Measurements from ENCODE around the gene TMEM86B.

TMEM86B gene

DNA sequence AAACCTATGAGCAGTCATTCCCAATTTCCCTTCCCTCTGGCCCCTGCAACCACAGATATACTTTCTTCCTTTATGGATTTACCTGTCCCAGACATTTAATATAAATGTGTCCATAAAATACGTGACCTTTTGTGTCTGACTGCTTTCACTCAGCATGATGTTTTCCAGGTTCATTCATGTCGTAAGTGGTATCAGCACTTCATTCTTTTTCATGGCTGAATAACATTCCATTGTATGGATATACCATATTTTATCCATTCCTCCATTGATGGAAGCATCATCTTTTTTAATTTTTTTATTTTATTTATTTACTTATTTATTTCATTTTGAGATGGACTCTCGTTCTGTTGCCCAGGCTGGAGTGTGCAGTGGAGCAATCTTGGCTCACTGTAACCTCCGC is 38.3 kb upstream of the TMEM86B start:
- TF ChIP-seq, protein P1, sequence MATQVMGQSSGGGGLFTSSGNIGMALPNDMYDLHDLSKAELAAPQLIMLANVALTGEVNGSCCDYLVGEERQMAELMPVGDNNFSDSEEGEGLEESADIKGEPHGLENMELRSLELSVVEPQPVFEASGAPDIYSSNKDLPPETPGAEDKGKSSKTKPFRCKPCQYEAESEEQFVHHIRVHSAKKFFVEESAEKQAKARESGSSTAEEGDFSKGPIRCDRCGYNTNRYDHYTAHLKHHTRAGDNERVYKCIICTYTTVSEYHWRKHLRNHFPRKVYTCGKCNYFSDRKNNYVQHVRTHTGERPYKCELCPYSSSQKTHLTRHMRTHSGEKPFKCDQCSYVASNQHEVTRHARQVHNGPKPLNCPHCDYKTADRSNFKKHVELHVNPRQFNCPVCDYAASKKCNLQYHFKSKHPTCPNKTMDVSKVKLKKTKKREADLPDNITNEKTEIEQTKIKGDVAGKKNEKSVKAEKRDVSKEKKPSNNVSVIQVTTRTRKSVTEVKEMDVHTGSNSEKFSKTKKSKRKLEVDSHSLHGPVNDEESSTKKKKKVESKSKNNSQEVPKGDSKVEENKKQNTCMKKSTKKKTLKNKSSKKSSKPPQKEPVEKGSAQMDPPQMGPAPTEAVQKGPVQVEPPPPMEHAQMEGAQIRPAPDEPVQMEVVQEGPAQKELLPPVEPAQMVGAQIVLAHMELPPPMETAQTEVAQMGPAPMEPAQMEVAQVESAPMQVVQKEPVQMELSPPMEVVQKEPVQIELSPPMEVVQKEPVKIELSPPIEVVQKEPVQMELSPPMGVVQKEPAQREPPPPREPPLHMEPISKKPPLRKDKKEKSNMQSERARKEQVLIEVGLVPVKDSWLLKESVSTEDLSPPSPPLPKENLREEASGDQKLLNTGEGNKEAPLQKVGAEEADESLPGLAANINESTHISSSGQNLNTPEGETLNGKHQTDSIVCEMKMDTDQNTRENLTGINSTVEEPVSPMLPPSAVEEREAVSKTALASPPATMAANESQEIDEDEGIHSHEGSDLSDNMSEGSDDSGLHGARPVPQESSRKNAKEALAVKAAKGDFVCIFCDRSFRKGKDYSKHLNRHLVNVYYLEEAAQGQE (IDR thresholded peaks at IDR 0.05; ENCODE audit: low read depth): no peak
- TF ChIP-seq, protein P2, sequence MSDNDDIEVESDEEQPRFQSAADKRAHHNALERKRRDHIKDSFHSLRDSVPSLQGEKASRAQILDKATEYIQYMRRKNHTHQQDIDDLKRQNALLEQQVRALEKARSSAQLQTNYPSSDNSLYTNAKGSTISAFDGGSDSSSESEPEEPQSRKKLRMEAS (IDR thresholded peaks at IDR 0.05): no peak
- TF ChIP-seq ZBTB7A (IDR thresholded peaks at IDR 0.05; ENCODE audit: low read depth) (no peak), EP300 (IDR thresholded peaks at IDR 0.05; ENCODE audit: borderline replicate concordance) (no peak), TEAD4 (IDR thresholded peaks at IDR 0.05) (no peak), NFIC (IDR thresholded peaks at IDR 0.05) (no peak), RAD21 (IDR thresholded peaks at IDR 0.05; ENCODE audit: low read depth) (no peak), FOXM1 (IDR thresholded peaks at IDR 0.05; ENCODE audit: borderline replicate concordance, low read depth) (no peak), CREB1 (IDR thresholded peaks at IDR 0.05; ENCODE audit: low read depth) (no peak), EGR1 (IDR thresholded peaks at IDR 0.05) (no peak), CEBPB (IDR thresholded peaks at IDR 0.05) (no peak), YY1 (IDR thresholded peaks at IDR 0.05; ENCODE audit: low read depth) (no peak), TAF1 (IDR thresholded peaks at IDR 0.05; ENCODE audit: low read depth) (no peak), TCF12 (IDR thresholded peaks at IDR 0.05; ENCODE audit: low read depth) (no peak)
- TF ChIP-seq, protein P3, sequence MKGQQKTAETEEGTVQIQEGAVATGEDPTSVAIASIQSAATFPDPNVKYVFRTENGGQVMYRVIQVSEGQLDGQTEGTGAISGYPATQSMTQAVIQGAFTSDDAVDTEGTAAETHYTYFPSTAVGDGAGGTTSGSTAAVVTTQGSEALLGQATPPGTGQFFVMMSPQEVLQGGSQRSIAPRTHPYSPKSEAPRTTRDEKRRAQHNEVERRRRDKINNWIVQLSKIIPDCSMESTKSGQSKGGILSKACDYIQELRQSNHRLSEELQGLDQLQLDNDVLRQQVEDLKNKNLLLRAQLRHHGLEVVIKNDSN (IDR thresholded peaks at IDR 0.05): no peak

DNA sequence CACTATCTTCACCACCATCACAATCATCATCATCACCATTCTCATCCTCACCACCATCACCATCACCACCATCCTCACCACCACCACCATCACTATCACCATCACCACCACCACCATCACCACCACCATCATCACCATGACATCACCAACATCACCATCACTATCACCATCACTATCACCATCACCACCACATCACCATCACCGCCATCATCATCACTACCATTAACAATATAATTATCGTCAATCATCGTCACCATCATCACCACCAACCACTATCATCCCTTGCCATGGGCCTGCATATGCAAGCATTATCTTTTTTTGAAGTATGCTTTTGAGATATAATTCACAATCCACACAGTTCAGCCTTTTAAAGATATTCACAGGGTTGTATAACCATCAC is 37.8 kb upstream of the TMEM86B start:
- TF ChIP-seq TCF12 (IDR thresholded peaks at IDR 0.05; ENCODE audit: low read depth) (no peak), FOXM1 (IDR thresholded peaks at IDR 0.05; ENCODE audit: borderline replicate concordance, low read depth) (no peak), YY1 (IDR thresholded peaks at IDR 0.05; ENCODE audit: low read depth) (no peak), NFIC (IDR thresholded peaks at IDR 0.05) (no peak), CREB1 (IDR thresholded peaks at IDR 0.05; ENCODE audit: low read depth) (no peak), TAF1 (IDR thresholded peaks at IDR 0.05; ENCODE audit: low read depth) (no peak), ZBTB7A (IDR thresholded peaks at IDR 0.05; ENCODE audit: low read depth) (no peak), EGR1 (IDR thresholded peaks at IDR 0.05) (no peak), RAD21 (IDR thresholded peaks at IDR 0.05; ENCODE audit: low read depth) (no peak), TEAD4 (IDR thresholded peaks at IDR 0.05) (no peak), EP300 (IDR thresholded peaks at IDR 0.05; ENCODE audit: borderline replicate concordance) (no peak), CEBPB (IDR thresholded peaks at IDR 0.05) (no peak)
- TF ChIP-seq, protein P1 (IDR thresholded peaks at IDR 0.05; ENCODE audit: low read depth): no peak
- TF ChIP-seq, protein P2 (IDR thresholded peaks at IDR 0.05): no peak
- TF ChIP-seq, protein P3 (IDR thresholded peaks at IDR 0.05): no peak

DNA sequence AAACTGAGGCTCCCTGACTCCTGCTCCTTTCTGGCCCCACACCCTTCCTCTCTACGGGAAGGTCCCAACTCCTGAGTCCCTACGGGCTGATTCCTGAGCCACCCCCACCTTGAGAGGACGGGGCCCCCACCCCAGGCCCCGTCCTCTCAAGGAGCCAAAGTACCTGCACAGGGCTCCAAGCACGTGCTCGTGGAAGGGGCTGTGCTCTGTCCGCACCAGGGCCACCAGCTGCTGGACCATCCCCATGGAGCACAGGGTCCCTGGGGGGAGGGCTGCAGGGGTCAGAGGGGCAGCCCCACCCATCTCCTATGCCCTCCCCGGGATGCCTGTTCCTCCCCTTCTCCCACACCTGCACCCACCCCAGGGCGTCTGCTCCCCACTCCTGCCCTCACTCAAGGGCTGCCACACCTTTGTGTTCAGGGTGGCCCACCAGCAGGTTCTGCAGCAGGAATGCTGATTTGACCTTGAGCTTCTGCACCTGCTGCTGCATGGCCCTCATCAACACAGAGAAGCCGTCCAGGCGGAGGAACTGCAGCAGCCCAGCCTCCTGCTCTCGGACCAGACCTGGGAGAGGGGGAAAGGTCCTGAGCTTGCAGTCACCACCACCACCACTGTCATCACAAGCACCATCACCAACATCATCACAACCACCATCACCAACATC is 37.3 kb upstream of the TMEM86B start:
- TF ChIP-seq, protein P3 (IDR thresholded peaks at IDR 0.05): no peak
- no peak for TF ChIP-seq FOXM1 (IDR thresholded peaks at IDR 0.05; ENCODE audit: borderline replicate concordance, low read depth)
- no peak for TF ChIP-seq CEBPB (IDR thresholded peaks at IDR 0.05)
- no peak for TF ChIP-seq TCF12 (IDR thresholded peaks at IDR 0.05; ENCODE audit: low read depth)
- no peak for TF ChIP-seq TAF1 (IDR thresholded peaks at IDR 0.05; ENCODE audit: low read depth)
- no peak for TF ChIP-seq CREB1 (IDR thresholded peaks at IDR 0.05; ENCODE audit: low read depth)
- no peak for TF ChIP-seq RAD21 (IDR thresholded peaks at IDR 0.05; ENCODE audit: low read depth)
- TF ChIP-seq ZBTB7A (IDR thresholded peaks at IDR 0.05; ENCODE audit: low read depth): no peak

DNA sequence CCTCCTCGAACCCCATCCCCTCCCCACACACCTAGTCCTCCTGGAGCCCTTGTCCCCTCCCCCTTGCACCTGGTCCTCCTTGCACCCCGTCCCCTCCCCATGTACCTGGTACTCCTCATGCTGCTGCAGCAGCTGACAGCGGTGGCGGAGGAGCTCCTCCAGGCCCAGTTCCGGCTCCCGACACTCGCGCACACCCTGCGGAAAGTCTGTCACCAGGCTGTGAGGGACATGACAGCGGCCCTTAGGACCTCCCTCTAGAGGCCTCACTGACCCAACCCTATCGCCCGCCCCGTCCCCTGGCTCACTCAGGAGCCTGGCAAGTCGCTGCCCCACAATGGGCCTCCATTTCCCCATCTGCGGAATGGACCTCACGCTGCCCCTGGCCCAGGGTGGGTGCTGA is 36.6 kb upstream of the TMEM86B start:
- TF ChIP-seq, protein P3 (IDR thresholded peaks at IDR 0.05): no peak
- no peak for TF ChIP-seq YY1 (IDR thresholded peaks at IDR 0.05; ENCODE audit: low read depth)
- no peak for TF ChIP-seq NFIC (IDR thresholded peaks at IDR 0.05)

DNA sequence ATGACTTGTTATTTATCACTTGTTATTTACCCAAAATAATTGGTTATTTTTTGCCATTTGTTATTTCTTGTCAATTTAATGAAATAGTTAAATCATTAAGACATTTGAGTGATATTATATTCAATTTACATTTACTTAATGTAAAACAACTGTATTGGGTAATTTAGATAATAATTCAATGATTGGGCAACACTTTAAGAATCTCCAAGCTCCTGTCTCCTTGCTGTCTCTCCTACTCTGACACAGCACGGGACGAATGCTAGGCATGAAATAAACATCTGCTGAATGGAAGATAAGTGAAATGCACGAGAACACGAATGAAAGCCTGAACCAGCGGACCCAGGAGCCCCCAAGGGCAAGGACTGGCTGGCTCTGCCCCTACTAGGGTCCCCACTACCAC is 36.0 kb upstream of the TMEM86B start:
- TF ChIP-seq TAF1 (IDR thresholded peaks at IDR 0.05; ENCODE audit: low read depth) (no peak), RAD21 (IDR thresholded peaks at IDR 0.05; ENCODE audit: low read depth) (no peak), YY1 (IDR thresholded peaks at IDR 0.05; ENCODE audit: low read depth) (no peak), CREB1 (IDR thresholded peaks at IDR 0.05; ENCODE audit: low read depth) (no peak), TEAD4 (IDR thresholded peaks at IDR 0.05) (no peak), CEBPB (IDR thresholded peaks at IDR 0.05) (no peak), FOXM1 (IDR thresholded peaks at IDR 0.05; ENCODE audit: borderline replicate concordance, low read depth) (no peak), EP300 (IDR thresholded peaks at IDR 0.05; ENCODE audit: borderline replicate concordance) (no peak), EGR1 (IDR thresholded peaks at IDR 0.05) (no peak), TCF12 (IDR thresholded peaks at IDR 0.05; ENCODE audit: low read depth) (no peak), NFIC (IDR thresholded peaks at IDR 0.05) (no peak)
- TF ChIP-seq, protein P1 (IDR thresholded peaks at IDR 0.05; ENCODE audit: low read depth): no peak

All from Ishikawa (cell line).